Tibial nerve (tissue), 4 donors: ENCODE data around the gene SLC25A13. TPM values are rescaled to one million over a fixed set of nuclear protein-coding genes. Genes with fewer than 3 reads are reported as not detected.

Experiments used
- DNase-seq, 2 donors: peaks; one replicate each; pipeline ENCODE4 v3.0.0-alpha.2; 2019; ENCODE audit warnings: low spot score in 2 of 2
- H3K27ac ChIP-seq, 4 donors: fragments of 200-600 bp; sonication (generic) in 3 of 4; one replicate each; pipeline ENCODE4 v1.5.1; 2017 to 2019; ENCODE audit warnings: mild to moderate bottlenecking in 1 of 4
- H3K27me3 ChIP-seq, 2 donors: fragments of 200-600 bp; sonication (generic) in 1 of 2; one replicate each; pipeline versions ENCODE4 v1.5.1 to v1.6.0; 2017 to 2019
- H3K36me3 ChIP-seq, 3 donors: fragments of 200-600 bp; sonication (generic); one replicate each; pipeline ENCODE4 v1.5.1; 2018 to 2019
- H3K4me1 ChIP-seq, 4 donors: fragments of 200-600 bp; sonication (generic) in 3 of 4; one replicate each; pipeline ENCODE4 v1.5.1; 2017 to 2019
- H3K4me3 ChIP-seq, 4 donors: fragments of 200-600 bp; sonication (generic) in 3 of 4; one replicate each; pipeline ENCODE4 v1.5.1; 2017 to 2019; ENCODE audit warnings: mild to moderate bottlenecking in 1 of 4, moderate library complexity in 1 of 4
- H3K9me3 ChIP-seq, 4 donors: fragments of 200-600 bp; sonication (generic) in 3 of 4; one replicate each; pipeline ENCODE4 v1.5.1; 2017 to 2019
- CTCF ChIP-seq, 5 experiments: fragments of 200-600 bp in 3 of 5; fragments of 450-650 bp in 2 of 5; sonication (generic) in 3 of 5; IDR thresholded peaks; one replicate each; pipeline ENCODE4 v1.5.1; 2016 to 2019; ENCODE audit warnings: antibody characterized with exemption in 5 of 5, mild to moderate bottlenecking in 3 of 5, moderate library complexity in 2 of 5
- EP300 ChIP-seq, 2 donors: sonication (generic); formaldehyde crosslinking; IDR thresholded peaks; one replicate each; pipeline ENCODE4 v1.6.1; 2017; ENCODE audit warnings: antibody characterized with exemption in 2 of 2, mild to moderate bottlenecking in 1 of 2
- POLR2A ChIP-seq, 2 donors: fragments of 450-650 bp; IDR thresholded peaks; one replicate each; pipeline ENCODE4 v1.6.1; 2017; ENCODE audit warnings: antibody characterized with exemption in 2 of 2, mild to moderate bottlenecking in 2 of 2, moderate library complexity in 2 of 2
- WGBS, 2 donors: methylation state at CpG; one replicate each; pipeline ENCODE4 v1.1.5; 2018; 5-methylcytosine and 5-hydroxymethylcytosine counted together
- total RNA-seq, 4 donors: library from RNA; depleted of rRNA; stranded (reverse); fragments of >200 nt; gene quantifications; one replicate each; pipeline ENCODE4 v1.1.0, GENCODE V29; 2016

SLC25A13 gene
- total RNA-seq, 4 donors from 2014 or later = 22.2 to 42.2 (median 29.6) TPM

GRCh38 chr7:96355990-96356506 is 34.1 kb upstream of the SLC25A13 start:
- no peak for DNase-seq
- no peak overlapping the region for H3K27ac ChIP-seq
- H3K4me3 ChIP-seq = no peak overlapping the region
- H3K36me3 ChIP-seq = no peaks in the 10 kb centered on the region
- no peaks in the 10 kb centered on the region for H3K4me1 ChIP-seq
- 21 to 36% methylated on average over 2 of the region's 2 CpGs for WGBS, 2 donors
- H3K9me3 ChIP-seq = no peaks in the 10 kb centered on the region
- no peak for TF ChIP-seq POLR2A (IDR thresholded peaks at IDR 0.05)
- TF ChIP-seq CTCF (IDR thresholded peaks at IDR 0.05) = no peak
- no peak for TF ChIP-seq EP300 (IDR thresholded peaks at IDR 0.05)
- H3K27me3 ChIP-seq = no peaks in the 10 kb centered on the region

- H3K27me3 ChIP-seq = no peaks in the 10 kb centered on the region
- TF ChIP-seq CTCF (IDR thresholded peaks at IDR 0.05) (no peak), EP300 (IDR thresholded peaks at IDR 0.05) (no peak), POLR2A (IDR thresholded peaks at IDR 0.05) (no peak)
- H3K27ac ChIP-seq = no peak overlapping the region
- H3K36me3 ChIP-seq = no peaks in the 10 kb centered on the region
- no peak overlapping the region for H3K4me3 ChIP-seq
- WGBS, 2 donors = 53 to 81% methylated on average over 3 of the region's 3 CpGs
- DNase-seq = no peak
- no peaks in the 10 kb centered on the region for H3K4me1 ChIP-seq
- no peaks in the 10 kb centered on the region for H3K9me3 ChIP-seq
Measured at GRCh38 chr7:96354881-96355280, 33.0 kb upstream of the SLC25A13 start.

- Histone ChIP-seq H3K4me1 (no peaks in the 10 kb centered on the region), H3K27me3 (no peaks in the 10 kb centered on the region), H3K4me3 (no peak overlapping the region), H3K9me3 (no peaks in the 10 kb centered on the region), H3K36me3 (no peaks in the 10 kb centered on the region), H3K27ac (peak overlapping the region in 1 of 4 donors; percentile 21)
- no peak for DNase-seq
- peak in 1 of 2 donors; percentile 40 for TF ChIP-seq EP300 (IDR thresholded peaks at IDR 0.05)
- TF ChIP-seq POLR2A (IDR thresholded peaks at IDR 0.05) = no peak
- no peak for TF ChIP-seq CTCF (IDR thresholded peaks at IDR 0.05)
- 66 to 76% methylated on average over 3 of the region's 3 CpGs for WGBS, 2 donors
Measured at GRCh38 chr7:96349572-96349971, 27.7 kb upstream of the SLC25A13 start.

GRCh38 chr7:96347471-96347870 is 25.6 kb upstream of the SLC25A13 start:
- no peak for TF ChIP-seq EP300 (IDR thresholded peaks at IDR 0.05)
- TF ChIP-seq CTCF (IDR thresholded peaks at IDR 0.05) = no peak
- no peak for TF ChIP-seq POLR2A (IDR thresholded peaks at IDR 0.05)
- no peaks in the 10 kb centered on the region for H3K9me3 ChIP-seq

GRCh38 chr7:96346293-96346953 is 24.5 kb upstream of the SLC25A13 start:
- WGBS, 2 donors = 29 to 41% methylated on average over 5 of the region's 5 CpGs
- no peak for DNase-seq
- Histone ChIP-seq H3K27me3 (no peaks in the 10 kb centered on the region), H3K9me3 (no peaks in the 10 kb centered on the region), H3K27ac (no peak overlapping the region), H3K4me1 (no peaks in the 10 kb centered on the region), H3K4me3 (no peak overlapping the region), H3K36me3 (no peaks in the 10 kb centered on the region)
- TF ChIP-seq CTCF (IDR thresholded peaks at IDR 0.05) (no peak), EP300 (IDR thresholded peaks at IDR 0.05) (no peak), POLR2A (IDR thresholded peaks at IDR 0.05) (no peak)

More at GRCh38 chr7:96347471-96347870, 25.6 kb upstream of the SLC25A13 start:
- H3K4me3 ChIP-seq = no peak overlapping the region
- WGBS, 2 donors = 88% methylated on average over 2 of the region's 2 CpGs
- H3K4me1 ChIP-seq = no peaks in the 10 kb centered on the region
- H3K27ac ChIP-seq = no peak overlapping the region
- H3K36me3 ChIP-seq = no peaks in the 10 kb centered on the region
- no peaks in the 10 kb centered on the region for H3K27me3 ChIP-seq
- no peak for DNase-seq
